Cardiac fibroblast (primary cell): ENCODE measurements around the gene TOR1AIP2.
A peak's percentile ranks its signal among the peaks of the same experiment; 100 is the strongest.

Source experiments
- DNase-seq, 2 donors: peaks; one replicate each; pipeline versions ENCODE4 v3.0.0 to v3.0.0-alpha.2; 2010; ENCODE audit warnings: low read depth in 2 of 2
- H3K4me3 ChIP-seq, 2 donors: replicated peaks in 1 of 2; 1 replicate in 1 of 2; 2 replicates in 1 of 2; pipeline ENCODE4 v1.5.1; 2011; ENCODE audit warnings: low read depth in 2 of 2, low read length in 2 of 2, mild to moderate bottlenecking in 2 of 2, moderate library complexity in 1 of 2
- TF ChIP-seq, protein P1 (sequence below): IDR thresholded peaks from one replicate; pipeline ENCODE4 v1.5.1; 2011; ENCODE audit warnings: low read depth, mild to moderate bottlenecking, low read length, inconsistent platforms

The TOR1AIP2 gene

DNA sequence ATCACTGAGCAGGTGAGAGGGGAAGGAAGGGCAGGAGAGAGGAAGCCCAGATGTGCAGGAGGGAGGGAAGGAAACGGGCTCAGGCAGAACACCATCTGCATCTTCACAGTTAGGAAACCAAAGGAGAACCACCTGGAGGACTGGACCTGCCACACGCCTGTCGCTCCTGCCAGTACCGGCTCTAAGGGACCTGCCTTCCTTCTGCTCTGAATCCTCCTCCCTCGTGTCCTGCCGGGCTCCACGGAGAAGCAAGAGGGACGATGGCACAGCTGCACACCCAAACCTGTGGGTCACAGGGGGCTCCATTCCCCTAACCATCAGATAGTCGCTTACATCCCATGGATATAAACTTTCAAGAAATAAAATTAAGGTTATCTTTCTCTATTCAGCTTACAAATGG lies 56.1 kb downstream of the TOR1AIP2 start:
- DNase-seq = no peak
- H3K4me3 ChIP-seq = no peak overlapping the region
- TF ChIP-seq, protein P1, sequence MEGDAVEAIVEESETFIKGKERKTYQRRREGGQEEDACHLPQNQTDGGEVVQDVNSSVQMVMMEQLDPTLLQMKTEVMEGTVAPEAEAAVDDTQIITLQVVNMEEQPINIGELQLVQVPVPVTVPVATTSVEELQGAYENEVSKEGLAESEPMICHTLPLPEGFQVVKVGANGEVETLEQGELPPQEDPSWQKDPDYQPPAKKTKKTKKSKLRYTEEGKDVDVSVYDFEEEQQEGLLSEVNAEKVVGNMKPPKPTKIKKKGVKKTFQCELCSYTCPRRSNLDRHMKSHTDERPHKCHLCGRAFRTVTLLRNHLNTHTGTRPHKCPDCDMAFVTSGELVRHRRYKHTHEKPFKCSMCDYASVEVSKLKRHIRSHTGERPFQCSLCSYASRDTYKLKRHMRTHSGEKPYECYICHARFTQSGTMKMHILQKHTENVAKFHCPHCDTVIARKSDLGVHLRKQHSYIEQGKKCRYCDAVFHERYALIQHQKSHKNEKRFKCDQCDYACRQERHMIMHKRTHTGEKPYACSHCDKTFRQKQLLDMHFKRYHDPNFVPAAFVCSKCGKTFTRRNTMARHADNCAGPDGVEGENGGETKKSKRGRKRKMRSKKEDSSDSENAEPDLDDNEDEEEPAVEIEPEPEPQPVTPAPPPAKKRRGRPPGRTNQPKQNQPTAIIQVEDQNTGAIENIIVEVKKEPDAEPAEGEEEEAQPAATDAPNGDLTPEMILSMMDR = no peak

DNA sequence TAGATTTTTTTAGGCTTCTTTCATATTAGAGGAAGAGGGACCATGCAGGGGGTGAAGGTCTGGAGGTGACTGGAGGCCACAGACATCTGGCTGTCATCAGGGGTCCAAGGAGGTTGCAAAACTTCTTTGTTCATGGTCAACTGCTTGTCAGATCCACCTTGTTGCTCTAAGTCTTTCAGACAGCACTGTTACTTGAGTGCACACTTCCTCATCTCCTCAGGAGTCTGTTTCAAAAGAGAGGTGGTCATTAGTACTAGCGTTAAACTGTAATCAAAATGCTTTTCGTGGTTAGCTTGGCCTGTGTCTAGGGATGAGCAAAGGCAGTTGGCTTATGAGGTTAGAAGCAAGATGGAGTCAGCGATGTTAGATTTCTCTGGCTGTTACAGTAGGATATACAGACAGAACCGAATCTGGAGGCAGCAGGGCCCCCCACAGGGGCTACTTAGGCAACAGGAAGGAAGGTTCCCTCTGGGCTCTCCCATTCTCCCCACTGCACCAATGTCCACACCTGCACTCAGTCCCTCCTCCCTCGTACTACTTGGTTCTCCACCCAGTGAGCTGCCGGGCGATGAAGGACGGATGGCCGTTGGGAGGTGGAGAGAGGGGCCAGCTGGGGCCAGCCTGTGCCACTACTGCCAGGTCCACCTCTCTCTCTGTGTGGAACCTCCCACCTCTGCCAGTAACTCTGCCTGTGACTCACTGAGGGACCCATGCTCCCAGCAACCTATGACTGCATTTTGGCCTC lies 57.2 kb downstream of the TOR1AIP2 start:
- no peak for DNase-seq
- H3K4me3 ChIP-seq = no peak overlapping the region
- TF ChIP-seq, protein P1 = no peak

DNA sequence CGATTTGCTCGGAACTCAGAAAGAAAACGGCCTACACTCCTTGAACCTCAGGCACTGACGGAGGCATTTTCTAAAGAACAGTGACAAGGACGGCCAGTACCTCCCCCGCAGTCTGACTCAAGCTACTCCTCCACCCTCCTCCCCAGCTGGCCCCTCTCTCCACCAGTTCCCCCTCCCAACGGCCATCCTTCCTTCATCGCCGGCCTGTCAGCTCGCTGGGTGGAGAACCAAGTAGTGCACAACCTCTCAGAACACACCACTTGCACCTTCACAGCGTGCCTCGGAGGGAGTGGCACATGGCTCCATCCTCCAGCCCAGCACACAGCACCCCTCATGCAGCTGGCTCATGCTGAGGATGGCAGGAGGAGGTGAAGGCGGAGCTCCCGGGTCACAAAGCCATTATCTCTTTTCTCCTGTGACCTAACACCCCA lies 58.8 kb downstream of the TOR1AIP2 start:
- H3K4me3 ChIP-seq = no peak overlapping the region
- DNase-seq = peak; percentile 34 to 49
- TF ChIP-seq, protein P1 = no peak

DNA sequence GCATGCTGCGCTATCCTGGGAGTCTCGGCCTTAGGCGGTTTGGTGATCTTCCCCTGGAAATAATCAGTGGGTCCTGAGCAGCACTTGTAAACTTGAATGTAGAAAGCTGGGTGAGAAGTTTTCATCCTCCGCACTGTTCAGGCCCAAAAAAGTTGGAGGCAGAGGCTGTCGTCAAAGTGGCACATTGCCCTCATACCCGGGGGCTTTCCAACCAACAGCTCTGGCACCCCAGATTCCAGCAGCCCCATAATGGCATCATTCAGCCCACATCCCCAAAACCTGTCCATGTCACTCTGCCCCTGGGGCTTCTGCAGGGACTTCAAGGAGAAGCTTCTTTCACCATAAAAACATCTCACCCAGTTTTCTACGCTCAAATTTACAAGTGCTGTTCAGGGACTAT lies 59.3 kb downstream of the TOR1AIP2 start:
- H3K4me3 ChIP-seq = no peak overlapping the region
- no peak for DNase-seq
- TF ChIP-seq, protein P1 = no peak

DNA sequence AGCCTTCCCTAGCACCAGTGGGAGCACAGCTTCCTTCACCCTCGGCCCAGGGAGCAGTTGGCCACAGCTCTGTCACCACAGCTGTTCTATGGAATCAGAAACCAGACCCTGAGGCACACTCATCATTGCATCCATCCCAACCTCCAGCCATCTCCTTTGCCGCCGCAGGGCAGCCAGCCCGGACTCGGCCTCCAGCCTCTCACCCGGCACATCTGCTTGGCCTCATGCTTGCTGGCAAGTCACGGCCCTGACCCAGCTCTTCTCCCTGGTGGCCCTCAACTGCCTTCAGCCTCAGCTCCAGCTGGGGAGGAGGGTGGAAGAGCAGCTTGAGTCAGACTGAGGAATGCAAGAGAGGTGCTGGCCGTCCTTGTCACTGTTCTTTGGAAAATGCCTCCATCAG lies 59.8 kb downstream of the TOR1AIP2 start:
- H3K4me3 ChIP-seq = no peak overlapping the region
- DNase-seq = peak; percentile 67 to 86
- TF ChIP-seq, protein P1 = no peak

DNA sequence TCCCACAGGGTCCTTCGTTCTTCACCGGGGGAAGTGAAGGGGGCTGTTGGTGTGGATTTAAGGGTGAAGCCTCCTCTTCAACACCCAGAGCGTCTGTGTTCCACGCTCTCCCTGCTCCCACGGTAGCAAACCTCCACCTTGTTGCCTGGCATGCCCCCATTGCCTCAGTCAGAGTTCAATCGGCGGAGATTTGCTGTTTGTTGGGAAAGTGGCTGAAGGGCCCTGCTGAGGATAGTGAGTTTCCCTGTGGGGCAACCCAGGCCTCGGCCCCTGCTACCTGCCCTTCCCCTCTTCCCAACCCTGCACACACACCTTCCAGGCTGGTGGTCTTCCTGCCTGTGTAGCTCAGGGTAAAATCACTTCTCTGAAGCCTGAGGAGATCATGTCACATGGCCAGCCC lies 60.5 kb downstream of the TOR1AIP2 start:
- no peak overlapping the region for H3K4me3 ChIP-seq
- TF ChIP-seq, protein P1 = no peak

More for the DNA sequence above, 60.5 kb downstream of the TOR1AIP2 start:
- DNase-seq = no peak
